Esophagus squamous epithelium (tissue), 4 donors: ENCODE results near the gene WWTR1.

Experiments used
- POLR2A ChIP-seq, 4 donors: fragments of 450-650 bp; IDR thresholded peaks; one replicate each; pipeline ENCODE4 v1.6.1; 2017; ENCODE audit warnings: antibody characterized with exemption in 4 of 4, mild to moderate bottlenecking in 4 of 4, moderate library complexity in 3 of 4
- TF ChIP-seq, protein P1 (sequence below), 6 experiments: fragments of 450-650 bp in 4 of 6; fragments of 200-600 bp in 2 of 6; sonication (generic) in 2 of 6; IDR thresholded peaks; one replicate each; pipeline ENCODE4 v1.5.1; 2016 to 2019; ENCODE audit warnings: antibody characterized with exemption in 6 of 6, mild to moderate bottlenecking in 4 of 6, moderate library complexity in 4 of 6

DNA sequence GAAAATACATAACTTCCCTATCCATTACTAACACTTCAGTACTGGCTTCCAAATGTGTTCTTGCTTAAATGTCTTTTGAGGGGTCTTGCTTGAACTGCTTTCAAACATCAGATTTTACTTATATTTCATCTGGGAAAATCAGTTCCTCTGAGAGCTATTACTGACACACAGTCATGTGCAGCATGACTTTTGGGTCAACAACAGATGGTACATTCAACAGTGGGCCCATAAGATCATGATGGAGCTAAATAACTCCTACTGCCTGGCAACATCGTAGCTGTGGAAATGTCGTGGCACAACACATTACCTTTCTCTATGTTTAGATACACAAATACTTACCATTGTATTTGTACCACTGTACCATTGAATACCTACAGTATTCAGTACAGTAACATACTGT lies 43.8 kb downstream of the WWTR1 start:
- no peak for TF ChIP-seq POLR2A (IDR thresholded peaks at IDR 0.05)
- TF ChIP-seq, protein P1, sequence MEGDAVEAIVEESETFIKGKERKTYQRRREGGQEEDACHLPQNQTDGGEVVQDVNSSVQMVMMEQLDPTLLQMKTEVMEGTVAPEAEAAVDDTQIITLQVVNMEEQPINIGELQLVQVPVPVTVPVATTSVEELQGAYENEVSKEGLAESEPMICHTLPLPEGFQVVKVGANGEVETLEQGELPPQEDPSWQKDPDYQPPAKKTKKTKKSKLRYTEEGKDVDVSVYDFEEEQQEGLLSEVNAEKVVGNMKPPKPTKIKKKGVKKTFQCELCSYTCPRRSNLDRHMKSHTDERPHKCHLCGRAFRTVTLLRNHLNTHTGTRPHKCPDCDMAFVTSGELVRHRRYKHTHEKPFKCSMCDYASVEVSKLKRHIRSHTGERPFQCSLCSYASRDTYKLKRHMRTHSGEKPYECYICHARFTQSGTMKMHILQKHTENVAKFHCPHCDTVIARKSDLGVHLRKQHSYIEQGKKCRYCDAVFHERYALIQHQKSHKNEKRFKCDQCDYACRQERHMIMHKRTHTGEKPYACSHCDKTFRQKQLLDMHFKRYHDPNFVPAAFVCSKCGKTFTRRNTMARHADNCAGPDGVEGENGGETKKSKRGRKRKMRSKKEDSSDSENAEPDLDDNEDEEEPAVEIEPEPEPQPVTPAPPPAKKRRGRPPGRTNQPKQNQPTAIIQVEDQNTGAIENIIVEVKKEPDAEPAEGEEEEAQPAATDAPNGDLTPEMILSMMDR (IDR thresholded peaks at IDR 0.05) = no peak
